GM21529 (cell line): ENCODE measurements around the gene LAMC1.

Experiments
- ATAC-seq: cut with Tn5 transposase; IDR thresholded peaks from one replicate; pipeline ENCODE4 v1.9.1; 2021; ENCODE audit not compliant: unreplicated experiment

The LAMC1 gene

GRCh38 chr1:183019860-183020259 is 3.4 kb upstream of the LAMC1 start:
- ATAC-seq = no peak

GRCh38 chr1:183021405-183022201 is 1.6 kb upstream of the LAMC1 start:
- no peak for ATAC-seq

DNA sequence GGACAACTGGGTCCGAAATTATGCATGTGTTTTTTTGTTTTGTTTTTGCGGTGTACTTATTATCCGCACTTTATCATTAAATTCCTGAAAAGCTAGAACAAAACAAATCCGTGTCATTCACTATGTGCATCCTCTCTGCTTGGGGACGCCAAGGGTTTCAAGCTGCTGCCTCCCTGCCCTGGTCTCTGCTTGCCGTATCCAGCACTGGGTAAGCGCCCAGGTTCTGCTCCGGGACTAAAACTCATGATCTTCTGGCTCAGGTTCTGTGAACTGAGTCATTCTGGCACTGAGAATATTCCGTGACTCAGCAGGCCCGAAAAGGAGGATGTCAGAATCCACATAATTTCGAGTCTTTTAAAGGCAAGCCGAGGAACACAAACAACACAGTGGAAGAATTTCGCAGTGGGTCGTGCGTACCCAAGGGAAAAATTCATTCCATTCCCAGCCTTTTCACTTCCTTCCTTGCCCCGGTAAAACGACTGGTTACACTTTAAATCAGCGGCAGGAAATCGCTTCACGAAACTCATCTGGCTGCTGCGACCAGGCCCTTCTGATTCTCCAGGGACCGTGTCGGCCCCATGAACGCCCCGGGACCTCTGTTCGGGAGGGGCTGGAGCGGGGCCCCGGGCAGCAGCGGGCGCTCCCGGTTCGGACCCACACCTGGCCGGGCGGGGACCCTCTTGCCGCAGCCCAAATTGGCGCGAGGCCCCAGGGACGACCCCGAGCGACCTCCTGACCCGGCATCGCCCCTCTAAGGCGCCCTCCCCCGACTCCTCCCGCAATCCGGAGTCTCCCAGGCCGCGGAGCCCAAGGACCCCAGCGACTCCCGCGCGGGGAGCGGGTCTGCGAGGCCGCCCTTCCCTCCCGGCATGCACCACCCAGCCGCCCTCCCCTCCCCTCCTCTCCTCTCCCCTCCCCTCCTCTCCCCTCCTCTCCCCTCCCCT is 746 bp upstream of the LAMC1 start:
- peak; percentile 40 for ATAC-seq

- ATAC-seq = peak; percentile 76
Measured at GRCh38 chr1:183023601-183024316, 539 bp downstream of the LAMC1 start.

DNA sequence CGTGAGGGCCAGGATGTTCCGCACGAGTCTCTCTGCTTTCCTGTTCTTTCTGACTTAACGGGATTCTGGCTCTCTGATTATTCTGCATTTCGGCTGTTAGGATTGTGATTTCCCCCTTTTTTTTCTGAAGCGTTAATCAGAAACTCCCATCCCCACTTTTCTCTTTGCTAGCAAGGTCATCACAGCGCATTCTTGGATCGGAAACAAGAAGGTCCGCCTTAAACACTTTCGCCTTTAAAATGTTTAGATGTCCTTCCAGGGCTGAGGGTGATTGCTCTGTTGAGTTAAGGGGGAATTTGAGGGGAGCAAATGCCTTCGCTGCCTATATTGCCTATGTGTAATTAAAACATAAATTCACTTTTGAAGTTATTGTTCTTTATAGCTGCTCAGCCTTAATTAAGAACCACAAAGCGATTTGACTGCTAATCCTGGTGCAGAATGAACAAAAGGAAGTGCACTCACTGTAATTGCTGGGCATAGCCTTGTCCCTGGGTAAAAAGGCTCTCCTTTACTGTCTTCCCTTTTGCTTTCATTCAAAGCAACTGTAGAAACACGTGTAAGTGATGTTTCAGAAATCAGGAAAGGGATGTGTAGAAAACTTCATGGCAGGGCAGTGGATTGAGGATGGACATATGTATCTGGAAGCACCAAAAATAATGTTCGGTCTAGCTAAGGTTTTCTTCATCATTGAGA is 1.2 kb downstream of the LAMC1 start:
- ATAC-seq = no peak

GRCh38 chr1:183025010-183025337 is 1.8 kb downstream of the LAMC1 start:
- no peak for ATAC-seq

DNA sequence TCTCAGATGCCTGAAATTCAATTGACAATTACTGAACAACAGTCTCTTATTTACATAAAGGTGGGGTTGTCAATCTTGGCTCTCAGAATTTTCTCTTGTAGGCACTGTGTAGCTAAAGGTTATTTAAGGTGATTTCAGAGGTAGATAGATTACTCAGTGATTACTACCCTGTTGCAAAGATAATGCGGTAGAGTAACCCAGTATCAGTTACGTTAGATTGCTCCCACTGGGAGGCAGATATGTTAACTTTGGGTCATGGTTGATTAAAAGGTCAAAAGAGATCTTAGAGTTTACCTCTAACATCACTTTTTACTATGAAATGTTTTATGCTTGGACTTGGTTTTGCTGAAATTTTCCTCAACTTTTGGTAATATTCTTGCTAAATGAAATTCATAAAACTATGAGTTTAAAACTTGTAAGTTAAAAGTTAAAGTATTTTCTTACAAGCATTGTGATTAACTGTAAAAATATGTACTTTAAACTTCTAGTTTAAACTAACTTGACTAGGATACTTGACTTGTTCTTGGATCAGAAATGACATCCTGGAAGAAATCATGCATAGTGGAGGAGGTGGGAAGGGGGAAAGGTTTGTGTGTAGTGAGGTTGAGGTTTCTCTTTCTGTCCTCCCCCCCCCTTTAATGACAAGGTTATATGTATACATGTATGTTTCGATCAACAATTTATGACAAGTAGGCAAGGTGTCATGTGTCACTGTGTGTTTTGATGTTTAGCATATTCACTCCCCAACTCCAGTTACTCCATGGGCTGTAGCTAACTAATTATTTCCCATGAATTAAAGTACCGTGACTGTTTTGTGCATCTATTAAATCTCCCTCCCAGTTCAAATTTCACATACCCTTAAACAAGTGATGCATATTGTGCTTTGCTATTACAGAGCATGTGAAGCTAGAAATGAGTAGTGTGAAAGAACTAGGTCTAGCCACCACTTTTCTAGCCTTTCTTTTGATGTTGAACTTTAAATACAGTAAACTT is 2.9 kb downstream of the LAMC1 start:
- no peak for ATAC-seq

GRCh38 chr1:183027031-183027430 is 3.8 kb downstream of the LAMC1 start:
- ATAC-seq = no peak

DNA sequence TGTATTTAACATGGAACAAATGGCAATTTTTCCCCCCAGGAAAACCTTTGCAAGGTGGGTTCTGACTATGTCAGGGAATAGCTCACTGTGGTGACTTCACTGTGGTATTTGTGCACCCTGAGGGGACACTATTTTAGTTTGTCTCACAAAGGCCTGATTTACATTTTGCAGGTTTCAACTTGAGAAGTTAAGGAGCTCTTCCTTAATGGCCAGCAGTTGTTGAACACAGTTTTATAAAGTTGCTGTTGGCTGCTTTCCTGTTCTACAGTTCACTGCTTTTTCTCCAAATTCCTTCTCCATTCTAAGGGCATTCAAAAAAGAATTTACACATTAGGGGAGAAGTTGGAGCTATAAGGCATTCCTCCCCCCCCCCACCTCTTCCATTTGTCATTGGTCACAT is 4.6 kb downstream of the LAMC1 start:
- ATAC-seq = no peak

DNA sequence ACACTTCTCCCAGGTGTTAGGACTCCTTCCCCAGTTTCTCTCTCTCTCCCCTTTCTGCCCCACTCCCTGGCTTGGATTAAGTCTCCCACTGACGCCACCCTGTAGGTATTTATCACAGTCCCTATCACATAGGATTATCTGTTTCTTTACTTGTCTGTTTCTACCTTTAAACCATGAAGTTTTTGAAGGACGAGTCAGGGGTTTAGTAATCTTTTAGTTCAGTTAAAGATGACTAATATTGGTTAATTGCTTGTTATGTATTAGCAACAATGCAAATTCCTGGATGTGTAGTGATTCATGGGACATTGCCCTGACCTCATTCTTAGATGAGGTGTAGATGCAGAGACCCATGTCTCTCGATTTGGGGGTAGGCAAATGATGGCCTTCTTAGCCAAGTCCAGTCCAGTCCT is 6.4 kb downstream of the LAMC1 start:
- ATAC-seq = no peak

DNA sequence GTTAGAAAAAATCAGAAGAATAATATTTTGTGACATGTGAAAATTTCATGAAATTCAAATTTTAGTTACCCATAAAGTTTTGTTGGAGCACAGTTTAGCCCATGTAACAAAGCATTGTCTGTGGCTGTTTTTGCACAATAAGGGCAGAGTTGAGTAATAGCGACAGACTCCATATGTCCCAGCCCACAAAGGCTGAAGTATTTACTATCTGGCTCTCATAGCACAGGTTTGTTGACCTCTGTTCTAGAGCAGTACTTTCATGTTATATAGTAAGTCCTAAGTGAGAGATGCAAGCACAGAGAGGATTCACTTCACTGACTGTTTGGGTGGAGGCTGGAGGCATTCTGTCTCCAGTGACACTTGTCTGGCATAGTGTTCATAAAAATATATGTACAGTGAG is 6.8 kb downstream of the LAMC1 start:
- no peak for ATAC-seq

GRCh38 chr1:183032122-183032921 is 9.1 kb downstream of the LAMC1 start:
- peak; percentile 40 for ATAC-seq

DNA sequence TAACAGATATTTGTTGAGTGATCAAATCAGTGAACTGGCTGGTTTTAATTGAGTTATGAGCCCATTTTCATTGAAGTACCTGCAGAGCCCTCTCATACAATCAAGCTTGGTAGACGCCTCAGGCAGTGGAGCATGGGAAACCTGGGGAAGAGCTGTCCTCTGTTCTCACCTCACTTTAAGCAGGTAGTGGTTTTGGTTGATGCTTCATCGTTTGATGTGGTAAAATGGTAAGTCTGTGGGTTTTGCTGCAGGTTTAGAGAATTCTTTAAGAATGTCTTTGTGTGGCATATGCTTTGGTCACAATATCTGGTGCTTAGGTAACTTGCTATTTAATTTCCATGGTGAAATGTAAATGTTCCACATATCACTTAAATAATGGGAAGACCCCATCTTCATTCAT is 10.0 kb downstream of the LAMC1 start:
- no peak for ATAC-seq

GRCh38 chr1:183034682-183035081 is 11.5 kb downstream of the LAMC1 start:
- ATAC-seq = no peak

GRCh38 chr1:183038333-183038866 is 15.2 kb downstream of the LAMC1 start:
- ATAC-seq = no peak

GRCh38 chr1:183038913-183039312 is 15.7 kb downstream of the LAMC1 start:
- no peak for ATAC-seq

GRCh38 chr1:183039330-183039729 is 16.1 kb downstream of the LAMC1 start:
- no peak for ATAC-seq

DNA sequence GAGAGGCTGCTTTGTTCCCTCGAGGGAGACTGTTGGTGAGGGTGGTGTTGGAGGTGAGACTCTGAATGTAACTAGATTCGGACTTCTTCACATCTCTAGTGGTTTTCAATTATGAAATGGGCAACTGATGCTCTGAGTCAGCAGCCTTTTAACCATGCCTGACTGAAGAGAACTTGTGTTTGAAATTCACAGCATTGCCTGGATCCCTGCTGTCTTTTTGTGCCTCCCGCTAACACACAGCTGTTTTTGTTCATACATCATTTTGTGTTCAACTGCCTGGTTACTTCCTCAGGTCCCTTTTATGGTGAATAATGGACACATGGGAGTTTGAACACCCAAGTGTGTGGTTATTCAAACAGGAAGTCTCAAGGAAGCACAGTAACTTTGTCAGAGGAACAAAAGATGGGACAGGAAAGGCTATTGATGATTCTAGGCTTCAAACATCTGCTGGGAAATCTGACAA is 16.8 kb downstream of the LAMC1 start:
- ATAC-seq = peak; percentile 57
